WI38 (cell line): ENCODE measurements around the gene MOK.

Source experiments
- H3K4me3 ChIP-seq: 2 replicates; pipeline ENCODE4 v1.5.1; 2011; ENCODE audit warnings: low read depth, mild to moderate bottlenecking, control low read depth, low read length
- CTCF ChIP-seq: IDR thresholded peaks from 2 replicates; pipeline ENCODE4 v1.5.1; 2012; ENCODE audit warnings: low read depth, mild to moderate bottlenecking, control low read depth, low read length

Gene MOK

DNA sequence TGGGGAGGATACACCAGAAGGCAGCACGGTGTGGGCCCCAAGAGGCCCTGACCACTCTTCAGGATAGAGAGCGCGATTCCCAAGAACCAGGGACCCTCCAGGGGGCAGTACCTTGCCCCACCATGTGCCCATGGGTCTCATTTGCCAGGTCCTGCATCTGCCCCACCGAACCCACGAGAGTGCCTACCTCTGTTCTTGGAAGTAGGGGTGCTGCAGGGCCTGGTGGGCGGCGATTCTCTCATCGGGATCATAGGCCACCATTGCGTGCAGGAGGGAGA, 72.7 kb downstream of the MOK start:
- TF ChIP-seq CTCF, result no peak
- H3K4me3 ChIP-seq, result no peak overlapping the region

GRCh38 chr14:102231476-102232347, 73.3 kb downstream of the MOK start:
- TF ChIP-seq CTCF, result no peak
- no peak overlapping the region for H3K4me3 ChIP-seq

GRCh38 chr14:102230481-102231210, 74.3 kb downstream of the MOK start:
- TF ChIP-seq CTCF, result no peak
- no peak overlapping the region for H3K4me3 ChIP-seq

GRCh38 chr14:102229739-102230092, 75.2 kb downstream of the MOK start:
- no peak for TF ChIP-seq CTCF
- H3K4me3 ChIP-seq, result no peak overlapping the region

DNA sequence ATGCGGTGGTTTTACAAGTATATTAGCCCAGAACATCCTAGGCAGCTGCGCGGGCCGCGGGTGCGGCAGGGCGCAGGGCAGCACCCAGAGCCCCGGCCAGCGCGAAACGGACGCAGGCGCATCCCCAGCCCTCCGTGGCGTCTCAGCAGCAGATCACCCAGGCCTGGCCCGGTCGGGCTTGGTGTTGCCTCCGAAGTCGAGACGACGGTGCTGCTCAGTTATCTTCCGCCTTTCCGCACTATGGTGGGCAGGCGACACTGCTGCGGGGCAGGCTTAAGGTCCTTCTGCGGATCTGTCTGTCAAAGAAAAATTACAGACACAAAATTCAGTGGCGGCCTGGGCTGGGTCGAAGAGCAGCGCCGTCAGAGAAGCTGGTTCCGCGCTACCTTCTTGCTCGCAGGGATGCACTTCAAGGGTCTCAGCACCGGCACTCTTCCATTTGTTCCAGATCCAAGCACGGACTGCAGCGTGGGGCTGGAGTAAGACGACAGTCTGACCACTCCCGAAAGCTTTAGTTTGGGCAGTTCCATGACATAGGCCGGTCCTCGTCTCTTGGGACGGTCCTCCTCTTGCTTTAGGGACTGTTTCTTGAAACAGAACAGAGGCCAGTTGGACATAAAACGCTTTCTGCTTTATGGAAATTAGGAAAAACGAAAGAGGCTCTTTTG, 75.8 kb downstream of the MOK start:
- TF ChIP-seq CTCF, result no peak
- no peak overlapping the region for H3K4me3 ChIP-seq

DNA sequence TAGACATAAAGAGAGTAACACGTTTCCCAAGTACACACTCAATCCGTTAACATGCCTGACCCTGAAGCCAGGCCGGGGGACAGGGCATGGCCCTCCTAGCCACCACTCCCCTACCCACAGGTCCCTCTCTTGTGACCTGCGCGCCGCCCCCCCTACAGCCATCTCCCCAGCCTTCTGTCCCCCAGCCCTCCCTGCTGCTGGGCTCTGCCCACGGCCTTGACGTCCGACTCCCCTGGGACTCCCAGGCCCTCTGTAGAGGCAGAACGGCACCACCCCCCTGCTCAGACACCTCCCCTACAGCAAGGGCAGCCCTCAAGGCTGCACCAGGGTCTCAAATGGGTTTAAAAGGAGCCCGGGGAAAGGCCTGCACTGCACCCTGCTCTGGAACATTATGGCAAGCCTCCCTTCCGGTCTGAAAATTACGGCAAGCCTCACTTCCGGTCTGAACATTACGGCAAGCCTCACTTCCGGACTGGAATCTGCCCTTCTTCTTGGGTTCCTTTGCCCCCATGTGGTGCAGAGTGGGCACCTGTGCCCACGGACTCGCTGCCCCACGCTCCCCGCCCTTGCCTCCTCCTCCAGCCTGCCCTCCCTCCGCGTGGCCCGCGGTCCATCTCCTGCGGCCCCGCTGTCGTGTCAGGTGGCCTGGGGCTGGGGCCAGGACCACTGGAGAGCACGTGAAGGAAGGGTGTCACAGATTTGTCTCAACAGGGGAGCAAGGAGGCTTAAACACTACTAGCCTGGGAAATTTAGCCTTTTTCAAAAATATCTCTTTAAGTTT, 77.6 kb downstream of the MOK start:
- no peak overlapping the region for H3K4me3 ChIP-seq
- no peak for TF ChIP-seq CTCF
